Adrenal gland (tissue), 5 donors: ENCODE results near the gene SCRN1.

Source experiments
- POLR2A ChIP-seq, 2 donors: fragments of 450-650 bp; IDR thresholded peaks; one replicate each; pipeline ENCODE4 v1.6.1; 2017; ENCODE audit warnings: antibody characterized with exemption in 2 of 2, mild to moderate bottlenecking in 2 of 2, moderate library complexity in 1 of 2
- TF ChIP-seq, protein P1 (sequence below), 6 experiments: fragments of 450-650 bp in 4 of 6; fragments of 200-600 bp in 2 of 6; sonication (generic) in 1 of 6; IDR thresholded peaks; 1 replicate in 5 of 6; 2 replicates in 1 of 6; pipeline versions ENCODE4 v1.5.1 to v1.8.0; 2016 to 2021; ENCODE audit warnings: antibody characterized with exemption in 6 of 6, mild to moderate bottlenecking in 2 of 6, moderate library complexity in 1 of 6
- donor health status: DM: no; HTN: no; CAD: no.

DNA sequence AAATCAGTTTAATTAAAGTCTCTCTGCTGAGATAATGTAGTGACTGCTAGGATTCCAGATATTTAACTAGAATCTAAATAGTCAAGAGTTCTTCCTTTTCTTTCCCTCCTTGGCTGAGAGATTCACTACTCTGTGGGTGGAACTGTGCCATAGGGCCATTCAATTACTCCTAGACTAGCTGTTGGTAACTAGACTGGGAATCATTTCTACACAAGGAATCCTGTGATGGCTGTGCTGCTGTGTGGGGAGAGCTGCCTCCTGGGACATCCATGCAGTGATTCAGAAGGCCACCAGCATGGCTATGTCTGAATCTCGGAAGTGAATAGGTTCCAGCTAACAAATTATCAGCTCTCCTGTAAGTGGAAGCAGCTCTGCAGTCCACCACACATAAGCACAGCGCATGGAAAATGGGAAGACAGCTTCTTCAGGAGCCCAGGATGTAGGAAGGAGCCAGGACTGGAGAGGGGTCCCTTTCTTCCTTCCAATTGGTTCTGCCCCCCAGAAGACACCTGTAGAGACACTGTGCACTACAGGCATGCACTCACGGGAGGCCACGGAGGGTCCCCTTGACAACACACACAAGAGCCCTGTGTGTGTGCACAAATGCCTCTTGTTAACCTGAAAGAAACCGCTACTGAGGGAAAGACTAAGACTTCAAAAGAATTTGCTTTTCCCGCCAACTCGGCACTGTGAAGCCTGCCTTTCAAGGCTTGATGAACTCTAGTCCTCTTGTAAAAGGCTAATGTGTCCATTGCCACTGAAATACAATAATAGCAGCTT is 66.5 kb downstream of the SCRN1 start:
- TF ChIP-seq, protein P1, sequence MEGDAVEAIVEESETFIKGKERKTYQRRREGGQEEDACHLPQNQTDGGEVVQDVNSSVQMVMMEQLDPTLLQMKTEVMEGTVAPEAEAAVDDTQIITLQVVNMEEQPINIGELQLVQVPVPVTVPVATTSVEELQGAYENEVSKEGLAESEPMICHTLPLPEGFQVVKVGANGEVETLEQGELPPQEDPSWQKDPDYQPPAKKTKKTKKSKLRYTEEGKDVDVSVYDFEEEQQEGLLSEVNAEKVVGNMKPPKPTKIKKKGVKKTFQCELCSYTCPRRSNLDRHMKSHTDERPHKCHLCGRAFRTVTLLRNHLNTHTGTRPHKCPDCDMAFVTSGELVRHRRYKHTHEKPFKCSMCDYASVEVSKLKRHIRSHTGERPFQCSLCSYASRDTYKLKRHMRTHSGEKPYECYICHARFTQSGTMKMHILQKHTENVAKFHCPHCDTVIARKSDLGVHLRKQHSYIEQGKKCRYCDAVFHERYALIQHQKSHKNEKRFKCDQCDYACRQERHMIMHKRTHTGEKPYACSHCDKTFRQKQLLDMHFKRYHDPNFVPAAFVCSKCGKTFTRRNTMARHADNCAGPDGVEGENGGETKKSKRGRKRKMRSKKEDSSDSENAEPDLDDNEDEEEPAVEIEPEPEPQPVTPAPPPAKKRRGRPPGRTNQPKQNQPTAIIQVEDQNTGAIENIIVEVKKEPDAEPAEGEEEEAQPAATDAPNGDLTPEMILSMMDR (IDR thresholded peaks at IDR 0.05) = no peak
- no peak for TF ChIP-seq POLR2A (IDR thresholded peaks at IDR 0.05)
